ENCODE results near the gene MYCN. TPM values are rescaled to one million over a fixed set of nuclear protein-coding genes. Genes with fewer than 3 reads are reported as not detected.

MYCN gene
- polyA plus RNA-seq, 1 donor (not counting 4 experiments of a cell fraction or from before 2014, with no cell fraction given) = not detected

DNA sequence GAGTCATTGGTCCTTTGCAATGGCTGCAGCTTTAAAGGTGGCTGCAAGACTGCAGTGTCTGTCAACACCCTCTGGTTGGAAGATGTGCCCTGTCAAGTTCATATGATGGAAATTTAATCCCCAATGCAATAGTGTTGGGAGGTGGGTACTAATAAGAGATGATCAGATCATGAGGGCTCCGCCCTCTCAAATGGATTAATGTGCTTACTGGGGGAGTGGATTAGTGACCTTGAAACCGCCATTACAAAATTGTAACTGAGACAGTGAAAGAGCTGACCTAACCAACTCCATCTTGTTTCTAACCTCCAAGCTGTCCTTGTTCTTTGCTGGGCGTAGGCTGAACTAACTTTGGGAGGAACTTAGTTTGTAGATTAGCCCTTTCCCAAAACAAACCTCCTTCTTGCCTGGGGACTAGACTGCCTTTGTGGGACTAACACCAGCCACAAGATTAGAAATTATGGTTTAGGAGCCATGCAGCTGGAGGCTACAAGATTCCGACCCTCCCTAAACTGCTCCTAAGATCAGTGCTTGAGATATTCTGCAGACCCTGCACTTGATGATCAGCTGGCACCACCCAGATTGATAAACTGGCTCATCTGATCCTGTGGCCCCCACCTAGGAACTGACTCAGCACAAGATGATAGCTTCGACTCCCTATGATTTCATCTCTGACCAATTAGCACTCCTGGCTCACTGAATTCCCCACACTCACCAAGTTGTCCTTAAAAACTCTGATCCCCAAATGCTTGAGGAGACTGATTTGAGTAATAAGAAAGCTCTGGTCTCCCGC is 13.7 kb downstream of the MYCN start:
- DNase-seq (ENCODE audit: low read depth, low spot score) = no peak
- dilution Hi-C loops (cut with MboI; ENCODE audit: extremely low pct_ligation_motif_present, low sequenced_read_pairs) = no loop called here
- H3K9ac ChIP-seq (ENCODE audit: control insufficient read depth, extremely low read depth, insufficient read depth, low read length) = no peak overlapping the region
- H2AFZ ChIP-seq (ENCODE audit: control insufficient read depth, low read length) = no peak overlapping the region
- H3K4me3 ChIP-seq (ENCODE audit: control insufficient read depth in 2 of 3, extremely low read depth in 1 of 3, insufficient read depth in 2 of 3, low read depth in 1 of 3, low read length in 3 of 3) = no peak overlapping the region
- no peaks in the 10 kb centered on the region for H3K27me3 ChIP-seq (ENCODE audit: control insufficient read depth, extremely low read depth, insufficient read depth, low read length)
- TF ChIP-seq, protein P1, sequence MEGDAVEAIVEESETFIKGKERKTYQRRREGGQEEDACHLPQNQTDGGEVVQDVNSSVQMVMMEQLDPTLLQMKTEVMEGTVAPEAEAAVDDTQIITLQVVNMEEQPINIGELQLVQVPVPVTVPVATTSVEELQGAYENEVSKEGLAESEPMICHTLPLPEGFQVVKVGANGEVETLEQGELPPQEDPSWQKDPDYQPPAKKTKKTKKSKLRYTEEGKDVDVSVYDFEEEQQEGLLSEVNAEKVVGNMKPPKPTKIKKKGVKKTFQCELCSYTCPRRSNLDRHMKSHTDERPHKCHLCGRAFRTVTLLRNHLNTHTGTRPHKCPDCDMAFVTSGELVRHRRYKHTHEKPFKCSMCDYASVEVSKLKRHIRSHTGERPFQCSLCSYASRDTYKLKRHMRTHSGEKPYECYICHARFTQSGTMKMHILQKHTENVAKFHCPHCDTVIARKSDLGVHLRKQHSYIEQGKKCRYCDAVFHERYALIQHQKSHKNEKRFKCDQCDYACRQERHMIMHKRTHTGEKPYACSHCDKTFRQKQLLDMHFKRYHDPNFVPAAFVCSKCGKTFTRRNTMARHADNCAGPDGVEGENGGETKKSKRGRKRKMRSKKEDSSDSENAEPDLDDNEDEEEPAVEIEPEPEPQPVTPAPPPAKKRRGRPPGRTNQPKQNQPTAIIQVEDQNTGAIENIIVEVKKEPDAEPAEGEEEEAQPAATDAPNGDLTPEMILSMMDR (optimal IDR thresholded peaks at IDR 0.05 in 1 of 3, IDR thresholded peaks at IDR 0.05 in 1 of 3, conservative IDR thresholded peaks at IDR 0.05 in 1 of 3; ENCODE audit: extremely low read depth in 1 of 3, insufficient read depth in 2 of 3, low read length in 3 of 3) = no peak
- no peak for TF ChIP-seq EZH2 (IDR thresholded peaks at IDR 0.05; ENCODE audit: low read length)
- H3K79me2 ChIP-seq (ENCODE audit: control insufficient read depth, insufficient read depth, low read length) = no peaks in the 10 kb centered on the region
- no peak overlapping the region for H3K4me2 ChIP-seq (ENCODE audit: control insufficient read depth, extremely low read depth, insufficient read depth, low read depth, low read length)
- no peaks in the 10 kb centered on the region for H4K20me1 ChIP-seq (ENCODE audit: control insufficient read depth, extremely low read depth, insufficient read depth, low read length)
- H3K4me1 ChIP-seq (ENCODE audit: control insufficient read depth, extremely low read depth, insufficient read depth, low read length) = no peaks in the 10 kb centered on the region
- no peaks in the 10 kb centered on the region for H3K36me3 ChIP-seq (ENCODE audit: control insufficient read depth in 2 of 2, extremely low read depth in 1 of 2, insufficient read depth in 2 of 2, low read length in 2 of 2)
- no peak overlapping the region for H3K27ac ChIP-seq (ENCODE audit: control insufficient read depth, insufficient read depth, low read length)
- no peak for FAIRE-seq
- no peaks in the 10 kb centered on the region for H3K9me3 ChIP-seq (ENCODE audit: control insufficient read depth, low read depth, low read length)
- no peaks in the 10 kb centered on the region for H3K9me1 ChIP-seq (ENCODE audit: control insufficient read depth, extremely low read depth, insufficient read depth, low read length)

DNA sequence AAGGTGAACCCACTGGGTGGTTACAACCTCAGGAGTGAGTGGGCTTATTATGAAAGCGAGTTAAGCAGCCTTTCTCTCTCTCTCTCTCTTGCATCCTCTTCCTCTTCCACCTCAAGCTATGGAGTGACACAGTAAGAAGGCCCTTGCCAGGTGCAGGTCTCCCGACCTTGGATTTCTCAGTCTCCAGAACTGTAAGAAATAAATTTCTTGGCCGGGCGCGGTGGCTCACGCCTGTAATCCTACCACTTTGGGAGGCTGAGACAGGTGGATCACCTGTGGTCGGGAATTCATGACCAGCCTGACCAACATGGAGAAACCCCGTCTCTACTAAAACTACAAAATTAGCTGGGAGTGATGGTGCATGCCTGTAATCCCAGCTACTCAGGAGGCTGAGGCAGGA is 14.4 kb downstream of the MYCN start:
- H3K9me3 ChIP-seq (ENCODE audit: control insufficient read depth, low read depth, low read length) = no peaks in the 10 kb centered on the region
- H3K4me2 ChIP-seq (ENCODE audit: control insufficient read depth, extremely low read depth, insufficient read depth, low read depth, low read length) = no peak overlapping the region
- no peaks in the 10 kb centered on the region for H3K36me3 ChIP-seq (ENCODE audit: control insufficient read depth in 2 of 2, extremely low read depth in 1 of 2, insufficient read depth in 2 of 2, low read length in 2 of 2)
- dilution Hi-C loops (cut with MboI; ENCODE audit: extremely low pct_ligation_motif_present, low sequenced_read_pairs) = no loop called here
- no peak overlapping the region for H3K9ac ChIP-seq (ENCODE audit: control insufficient read depth, extremely low read depth, insufficient read depth, low read length)
- DNase-seq (ENCODE audit: low read depth, low spot score) (no peak), FAIRE-seq (no peak)
- H3K27me3 ChIP-seq (ENCODE audit: control insufficient read depth, extremely low read depth, insufficient read depth, low read length) = no peaks in the 10 kb centered on the region
- no peaks in the 10 kb centered on the region for H3K4me1 ChIP-seq (ENCODE audit: control insufficient read depth, extremely low read depth, insufficient read depth, low read length)
- H3K27ac ChIP-seq (ENCODE audit: control insufficient read depth, insufficient read depth, low read length) = no peak overlapping the region
- no peak overlapping the region for H3K4me3 ChIP-seq (ENCODE audit: control insufficient read depth in 2 of 3, extremely low read depth in 1 of 3, insufficient read depth in 2 of 3, low read depth in 1 of 3, low read length in 3 of 3)
- TF ChIP-seq, protein P1 (optimal IDR thresholded peaks at IDR 0.05 in 1 of 3, IDR thresholded peaks at IDR 0.05 in 1 of 3, conservative IDR thresholded peaks at IDR 0.05 in 1 of 3; ENCODE audit: extremely low read depth in 1 of 3, insufficient read depth in 2 of 3, low read length in 3 of 3) = no peak
- no peak for TF ChIP-seq EZH2 (IDR thresholded peaks at IDR 0.05; ENCODE audit: low read length)
- H2AFZ ChIP-seq (ENCODE audit: control insufficient read depth, low read length) = no peak overlapping the region
- H3K9me1 ChIP-seq (ENCODE audit: control insufficient read depth, extremely low read depth, insufficient read depth, low read length) = no peaks in the 10 kb centered on the region
- H4K20me1 ChIP-seq (ENCODE audit: control insufficient read depth, extremely low read depth, insufficient read depth, low read length) = no peaks in the 10 kb centered on the region
- H3K79me2 ChIP-seq (ENCODE audit: control insufficient read depth, insufficient read depth, low read length) = no peaks in the 10 kb centered on the region

All from keratinocyte (primary cell).